CD4-positive, CD25-positive, alpha-beta regulatory T cell (primary cell): ENCODE data around the gene PAXX. TPM values are rescaled to one million over a fixed set of nuclear protein-coding genes. Genes with fewer than 3 reads are reported as not detected.

Experiments
- ATAC-seq, 2 donors: fragments of 150-1000 bp; cut with Tn5 transposase; one replicate each; pipeline ENCODE4 v1.10.0; 2021; ENCODE audit warnings: low read depth in 2 of 2, moderate number of reproducible peaks in 2 of 2, moderate library complexity in 1 of 2
- DNase-seq, 3 donors: peaks; one replicate each; pipeline versions ENCODE4 v3.0.0 to v3.0.0-alpha.2; 2012 to 2022; ENCODE audit warnings: mixed read lengths in 1 of 3
- H3K27ac ChIP-seq: one replicate; pipeline ENCODE4 v1.7.0; 2013; ENCODE audit warnings: mild to moderate bottlenecking, low read length; ENCODE audit not compliant: insufficient read depth, poor library complexity, severe bottlenecking
- H3K27me3 ChIP-seq: one replicate; pipeline ENCODE4 v1.7.0; 2013; ENCODE audit warnings: low read length; ENCODE audit not compliant: control insufficient read depth, insufficient read depth
- H3K36me3 ChIP-seq: one replicate; pipeline ENCODE4 v1.7.0; 2013; ENCODE audit warnings: mild to moderate bottlenecking, low read length, moderate library complexity; ENCODE audit not compliant: control insufficient read depth, insufficient read depth
- H3K4me1 ChIP-seq: 2 replicates; pipeline ENCODE4 v1.7.0; 2013; ENCODE audit warnings: mild to moderate bottlenecking, low read length; ENCODE audit not compliant: insufficient read depth, control insufficient read depth, poor library complexity, severe bottlenecking
- H3K4me3 ChIP-seq: one replicate; pipeline ENCODE4 v1.7.0; 2013; ENCODE audit warnings: low read depth, mild to moderate bottlenecking, low read length, moderate library complexity
- H3K9me3 ChIP-seq, 2 experiments: 1 replicate in 1 of 2; 2 replicates in 1 of 2; pipeline ENCODE4 v1.7.0; 2013; ENCODE audit warnings: low read length in 2 of 2, mild to moderate bottlenecking in 1 of 2, moderate library complexity in 1 of 2; ENCODE audit not compliant: control insufficient read depth in 2 of 2
- H3K27ac Mint-ChIP-seq, 3 donors: one replicate each; pipeline ENCODE4 v1.8.0; 2020 to 2022; ENCODE audit warnings: mild to moderate bottlenecking in 3 of 3, mixed read lengths in 3 of 3, moderate library complexity in 2 of 3
- H3K27me3 Mint-ChIP-seq: one replicate; pipeline ENCODE4 v1.8.0; 2022; ENCODE audit warnings: mild to moderate bottlenecking, mixed read lengths
- H3K36me3 Mint-ChIP-seq: one replicate; pipeline ENCODE4 v1.8.0; 2020; ENCODE audit warnings: mixed read lengths
- H3K4me1 Mint-ChIP-seq, 4 donors: one replicate each; pipeline ENCODE4 v1.8.0; 2020 to 2022; ENCODE audit warnings: mixed read lengths in 4 of 4, mild to moderate bottlenecking in 1 of 4
- H3K4me3 Mint-ChIP-seq, 4 donors: one replicate each; pipeline ENCODE4 v1.8.0; 2020 to 2022; ENCODE audit warnings: mild to moderate bottlenecking in 4 of 4, mixed read lengths in 4 of 4, moderate library complexity in 3 of 4
- H3K9me3 Mint-ChIP-seq, 7 donors: one replicate each; pipeline ENCODE4 v1.8.0; 2020 to 2022; ENCODE audit warnings: mixed read lengths in 7 of 7, mild to moderate bottlenecking in 3 of 7, moderate library complexity in 2 of 7
- polyA plus RNA-seq, 4 donors: library from polyadenylated mRNA; unstranded; fragments of 300-500 nt; fragmentation: Illumina TruSeq; gene quantifications; one replicate each; pipeline ENCODE4 v1.2.3, GENCODE V29; 2021
- total RNA-seq: library from RNA; stranded (reverse); gene quantifications from one replicate; pipeline ENCODE4 v1.2.3, GENCODE V29; 2022

PAXX gene
- total and polyA plus RNA-seq, 5 donors from 2014 or later, result 46.7 to 83.3 (median 66.4) TPM

DNA sequence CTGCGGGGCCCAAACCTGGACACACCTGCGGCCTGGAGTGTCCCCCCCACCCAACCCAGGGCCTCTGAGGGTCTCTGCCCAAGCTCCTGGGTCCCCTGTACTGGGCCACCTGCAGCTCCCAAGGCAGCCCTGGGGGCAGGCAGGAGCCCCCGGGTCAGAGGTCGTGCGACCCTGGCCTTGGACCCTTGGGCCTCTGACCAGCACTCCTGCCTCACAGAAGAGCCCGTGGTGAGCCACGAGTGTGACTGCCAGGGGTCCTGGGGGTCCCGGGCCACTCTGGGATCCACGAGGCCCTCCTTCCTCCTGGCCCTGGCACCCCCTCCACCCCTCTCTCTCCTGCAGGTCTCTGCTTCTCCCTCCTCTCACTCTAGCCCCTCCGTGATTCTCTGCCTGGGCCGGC lies 19.9 kb upstream of the PAXX start:
- ATAC-seq (no peak), DNase-seq (no peak)
- H3K9me3 Mint-ChIP-seq, result no peaks in the 10 kb centered on the region
- no peak overlapping the region for H3K27ac ChIP-seq
- no peaks in the 10 kb centered on the region for H3K9me3 ChIP-seq
- no peaks in the 10 kb centered on the region for H3K27me3 ChIP-seq
- no peak overlapping the region for H3K4me3 ChIP-seq
- H3K4me1 Mint-ChIP-seq, result peaks cover 0 to 23% (median 5%) of the 10 kb centered on the region in 4 donors
- no peak overlapping the region for H3K4me3 Mint-ChIP-seq
- no peak overlapping the region for H3K27ac Mint-ChIP-seq
- no peaks in the 10 kb centered on the region for H3K36me3 ChIP-seq
- peaks cover 5% of the 10 kb centered on the region for H3K27me3 Mint-ChIP-seq
- H3K4me1 ChIP-seq, result peaks cover 21% of the 10 kb centered on the region
- H3K36me3 Mint-ChIP-seq, result no peaks in the 10 kb centered on the region

DNA sequence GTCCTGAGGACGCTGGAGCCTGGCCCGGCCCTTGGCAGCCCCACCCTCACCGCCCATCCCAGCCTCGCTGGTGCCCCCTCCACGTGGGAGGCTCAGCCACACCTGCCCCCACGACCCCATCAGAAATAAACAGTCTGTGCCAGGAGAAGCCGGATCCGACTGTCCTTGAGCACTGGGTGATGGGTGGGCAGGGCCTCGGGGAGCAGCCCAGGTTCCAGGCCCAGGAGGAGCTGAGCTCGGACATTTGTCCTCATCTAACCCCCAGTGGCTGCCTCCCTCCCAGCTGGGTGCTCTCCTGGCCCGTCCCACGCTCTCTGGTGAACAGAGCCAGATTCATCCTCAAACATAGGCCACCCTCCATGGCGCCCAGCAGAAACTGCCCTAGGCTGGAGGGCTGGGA lies 19.5 kb upstream of the PAXX start:
- no peak for DNase-seq
- peaks cover 26% of the 10 kb centered on the region for H3K4me1 ChIP-seq
- no peaks in the 10 kb centered on the region for H3K9me3 Mint-ChIP-seq
- H3K9me3 ChIP-seq, result no peaks in the 10 kb centered on the region
- no peaks in the 10 kb centered on the region for H3K36me3 Mint-ChIP-seq
- no peak overlapping the region for H3K4me3 Mint-ChIP-seq
- peaks cover 5% of the 10 kb centered on the region for H3K27me3 Mint-ChIP-seq
- no peak overlapping the region for H3K27ac Mint-ChIP-seq
- H3K27ac ChIP-seq, result no peak overlapping the region
- no peak for ATAC-seq
- H3K4me1 Mint-ChIP-seq, result peaks cover 0 to 23% (median 5%) of the 10 kb centered on the region in 4 donors
- H3K4me3 ChIP-seq, result no peak overlapping the region
- no peaks in the 10 kb centered on the region for H3K27me3 ChIP-seq
- H3K36me3 ChIP-seq, result no peaks in the 10 kb centered on the region

GRCh38 chr9:136973618-136974617 lies 18.3 kb upstream of the PAXX start:
- no peaks in the 10 kb centered on the region for H3K36me3 Mint-ChIP-seq
- no peak overlapping the region for H3K27ac Mint-ChIP-seq
- H3K9me3 Mint-ChIP-seq, result no peaks in the 10 kb centered on the region
- H3K27me3 Mint-ChIP-seq, result peaks cover 5% of the 10 kb centered on the region
- peaks cover 0 to 23% (median 5%) of the 10 kb centered on the region in 4 donors for H3K4me1 Mint-ChIP-seq
- H3K27me3 ChIP-seq, result no peaks in the 10 kb centered on the region
- H3K27ac ChIP-seq, result no peak overlapping the region
- no peak for ATAC-seq
- H3K4me1 ChIP-seq, result peaks cover 28% of the 10 kb centered on the region
- no peaks in the 10 kb centered on the region for H3K9me3 ChIP-seq
- no peak overlapping the region for H3K4me3 Mint-ChIP-seq
- H3K36me3 ChIP-seq, result no peaks in the 10 kb centered on the region
- H3K4me3 ChIP-seq, result no peak overlapping the region
- no peak for DNase-seq

- Histone ChIP-seq H3K9me3 (no peaks in the 10 kb centered on the region), H3K27me3 (no peaks in the 10 kb centered on the region), H3K4me3 (peak overlapping the region; percentile 26), H3K4me1 (peaks cover 28% of the 10 kb centered on the region), H3K36me3 (no peaks in the 10 kb centered on the region), H3K27ac (no peak overlapping the region)
- DNase-seq, result peak in 1 of 3 donors; percentile 67
- no peaks in the 10 kb centered on the region for H3K36me3 Mint-ChIP-seq
- peaks cover 5% of the 10 kb centered on the region for H3K27me3 Mint-ChIP-seq
- ATAC-seq, result peak in 1 of 2 donors; percentile 8
- peaks cover 0 to 23% (median 5%) of the 10 kb centered on the region in 4 donors for H3K4me1 Mint-ChIP-seq
- no peak overlapping the region for H3K27ac Mint-ChIP-seq
- H3K4me3 Mint-ChIP-seq, result peak overlapping the region in 2 of 4 donors; percentile 26 to 31
- no peaks in the 10 kb centered on the region for H3K9me3 Mint-ChIP-seq
Observed at GRCh38 chr9:136974817-136975535, 17.2 kb upstream of the PAXX start.

DNA sequence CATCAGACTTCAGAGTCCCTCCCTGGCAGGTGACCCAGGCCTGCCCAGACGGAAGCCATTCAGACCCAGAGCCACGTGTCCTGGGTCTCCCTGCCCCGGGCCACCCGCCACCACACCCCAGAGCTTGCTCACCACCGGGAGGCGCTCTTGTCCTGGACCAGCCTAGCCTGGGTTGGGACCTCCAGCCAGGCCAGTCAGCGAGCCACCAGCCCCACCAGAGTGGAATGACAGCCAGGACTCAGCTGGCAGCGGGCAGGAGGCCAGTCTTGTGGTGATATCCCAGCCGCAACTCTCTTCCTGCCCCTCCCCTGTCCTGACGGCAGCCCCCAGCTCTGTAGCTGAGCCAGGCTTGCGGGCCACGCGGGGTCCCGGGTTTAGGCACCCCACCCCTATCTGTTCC lies 16.6 kb upstream of the PAXX start:
- H3K27me3 ChIP-seq, result no peaks in the 10 kb centered on the region
- H3K4me1 Mint-ChIP-seq, result peaks cover 0 to 23% (median 5%) of the 10 kb centered on the region in 4 donors
- H3K9me3 ChIP-seq, result no peaks in the 10 kb centered on the region
- DNase-seq (peak in 1 of 3 donors; percentile 38), ATAC-seq (no peak)
- peaks cover 28% of the 10 kb centered on the region for H3K4me1 ChIP-seq
- H3K9me3 Mint-ChIP-seq, result no peaks in the 10 kb centered on the region
- H3K27me3 Mint-ChIP-seq, result peaks cover 7% of the 10 kb centered on the region
- H3K27ac ChIP-seq, result no peak overlapping the region
- H3K4me3 ChIP-seq, result no peak overlapping the region
- no peaks in the 10 kb centered on the region for H3K36me3 Mint-ChIP-seq
- H3K36me3 ChIP-seq, result no peaks in the 10 kb centered on the region
- H3K27ac Mint-ChIP-seq, result no peak overlapping the region
- H3K4me3 Mint-ChIP-seq, result peak overlapping the region in 3 of 4 donors; percentile 24 to 73 (median 26)

DNA sequence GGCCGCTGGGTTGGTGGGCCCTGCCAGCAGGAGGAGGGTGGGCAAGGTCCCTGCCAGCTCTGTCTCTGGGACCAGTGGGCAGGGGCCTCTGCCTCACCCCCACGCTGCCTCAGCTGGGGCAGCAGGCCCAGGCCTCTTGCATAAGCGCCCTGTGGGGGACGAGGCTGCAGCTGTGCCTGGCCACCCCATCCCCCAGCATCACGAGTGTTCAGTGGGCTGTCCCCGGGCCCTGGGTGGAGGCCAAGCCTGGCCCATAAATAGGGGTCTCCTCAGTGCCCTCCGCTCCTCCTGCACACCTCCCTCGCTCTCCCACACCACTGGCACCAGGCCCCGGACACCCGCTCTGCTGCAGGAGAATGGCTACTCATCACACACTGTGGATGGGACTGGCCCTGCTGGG lies 15.0 kb upstream of the PAXX start, which contains the start of gene PTGDS:
Gene PTGDS (plus strand): TSS at position 282 of the 400 bp plus-strand sequence. CDS start 75 bp downstream, at position 357.
- H3K4me3 Mint-ChIP-seq, result peak within 1 kb of the TSS in 3 of 4 donors; percentile 41 to 73 (median 73)
- Histone ChIP-seq H3K36me3 (no peaks in the 10 kb centered on the region), H3K4me3 (no peak within 1 kb of the TSS), H3K27ac (no peak within 1 kb of the TSS), H3K4me1 (peaks cover 28% of the 10 kb centered on the region), H3K27me3 (no peaks in the 10 kb centered on the region), H3K9me3 (no peaks in the 10 kb centered on the region)
- no peak for DNase-seq
- no peaks in the 10 kb centered on the region for H3K9me3 Mint-ChIP-seq
- H3K4me1 Mint-ChIP-seq, result peaks cover 0 to 23% (median 5%) of the 10 kb centered on the region in 4 donors
- no peak for ATAC-seq
- no peaks in the 10 kb centered on the region for H3K36me3 Mint-ChIP-seq
- no peak within 1 kb of the TSS for H3K27ac Mint-ChIP-seq
- H3K27me3 Mint-ChIP-seq, result peaks cover 11% of the 10 kb centered on the region

DNA sequence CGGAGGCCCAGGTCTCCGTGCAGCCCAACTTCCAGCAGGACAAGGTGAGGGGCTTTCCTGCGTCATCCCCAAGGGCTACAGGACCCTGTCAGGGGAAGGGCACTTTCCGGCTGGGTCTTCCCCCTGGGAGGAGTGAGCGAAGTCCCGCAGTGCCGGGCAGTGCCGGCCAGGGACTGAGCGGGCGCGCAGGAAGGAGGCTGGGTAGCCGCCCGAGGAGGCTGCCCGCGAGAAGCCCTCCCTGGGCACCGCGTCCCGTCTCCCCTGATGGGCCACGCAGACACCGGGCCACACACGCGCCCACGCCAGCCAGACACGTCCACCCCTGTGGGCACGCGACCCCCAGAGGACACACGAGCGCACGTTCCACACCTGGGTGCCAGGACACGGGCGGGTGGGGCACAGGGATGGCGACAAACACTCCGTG lies 14.6 kb upstream of the PAXX start:
- peaks cover 14% of the 10 kb centered on the region for H3K27me3 Mint-ChIP-seq
- no peaks in the 10 kb centered on the region for H3K36me3 Mint-ChIP-seq
- H3K4me1 Mint-ChIP-seq, result peaks cover 0 to 23% (median 5%) of the 10 kb centered on the region in 4 donors
- peak overlapping the region in 2 of 4 donors; percentile 41 to 73 for H3K4me3 Mint-ChIP-seq
- no peak overlapping the region for H3K27ac ChIP-seq
- no peaks in the 10 kb centered on the region for H3K27me3 ChIP-seq
- no peaks in the 10 kb centered on the region for H3K36me3 ChIP-seq
- no peak for DNase-seq
- no peaks in the 10 kb centered on the region for H3K9me3 Mint-ChIP-seq
- no peak for ATAC-seq
- H3K9me3 ChIP-seq, result no peaks in the 10 kb centered on the region
- no peak overlapping the region for H3K27ac Mint-ChIP-seq
- no peak overlapping the region for H3K4me3 ChIP-seq
- H3K4me1 ChIP-seq, result peaks cover 28% of the 10 kb centered on the region
